Activated T-cell treated with anti-CD3 and anti-CD28 coated beads for 48 hours (primary cell): ENCODE results near the gene SYCP2.

Experiments used
- DNase-seq: peaks from one replicate; pipeline ENCODE4 v3.0.0-alpha.2; 2020; ENCODE audit warnings: low read depth

Gene SYCP2

DNA sequence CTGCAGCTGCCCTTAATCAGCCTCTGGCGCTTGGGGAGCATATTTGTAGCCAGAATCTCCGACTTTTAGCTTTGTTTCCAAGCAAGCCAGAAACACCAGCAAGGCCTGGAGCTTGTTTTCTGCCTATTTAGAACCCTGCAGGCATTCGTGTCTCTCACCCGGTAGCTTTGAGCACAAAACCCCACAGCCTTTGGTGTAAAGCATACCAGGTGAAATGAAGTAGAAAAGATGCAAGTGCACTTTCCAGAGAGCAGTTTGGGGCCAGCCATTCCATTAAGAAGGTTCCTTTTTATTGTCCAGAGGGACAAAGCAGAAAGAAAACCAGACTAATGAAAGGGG is 7.5 kb upstream of the SYCP2 start:
- DNase-seq: no peak

- peak; percentile 91 for DNase-seq
Measured at GRCh38 chr20:59940129-59940955, 6.9 kb upstream of the SYCP2 start, which contains the start of the genes FAM217B and PPP1R3D. Gene FAM217B, plus strand, starts transcription at chr20:59940389. Its CDS starts 3,555 bp downstream, at chr20:59943944. Gene PPP1R3D, minus strand, starts transcription at chr20:59940305. Its CDS starts 374 bp downstream, at chr20:59939931.

DNA sequence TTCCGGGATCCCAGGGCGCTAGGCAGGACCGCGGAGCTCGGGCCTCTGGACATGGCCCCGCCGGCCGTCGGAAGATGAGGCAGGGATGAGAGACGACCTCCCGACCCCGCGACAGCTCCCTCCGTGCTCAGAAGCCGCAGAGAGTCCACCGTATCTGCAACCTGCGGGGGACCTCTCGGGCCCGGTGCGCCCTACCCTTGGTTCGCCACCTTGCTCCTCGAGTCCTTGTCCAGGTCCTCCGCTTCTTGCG is 6.4 kb upstream of the SYCP2 start:
- no peak for DNase-seq

GRCh38 chr20:59939052-59939878 is 5.8 kb upstream of the SYCP2 start:
- DNase-seq: no peak

- no peak for DNase-seq
Measured at GRCh38 chr20:59938696-59939051, 5.2 kb upstream of the SYCP2 start.

- DNase-seq: no peak
Measured at GRCh38 chr20:59938221-59938620, 4.8 kb upstream of the SYCP2 start.

- DNase-seq: no peak
Measured at GRCh38 chr20:59937150-59937549, 3.7 kb upstream of the SYCP2 start.

- no peak for DNase-seq
Measured at GRCh38 chr20:59936409-59936808, 3.0 kb upstream of the SYCP2 start.

GRCh38 chr20:59935457-59936185 is 2.2 kb upstream of the SYCP2 start:
- DNase-seq: no peak

DNA sequence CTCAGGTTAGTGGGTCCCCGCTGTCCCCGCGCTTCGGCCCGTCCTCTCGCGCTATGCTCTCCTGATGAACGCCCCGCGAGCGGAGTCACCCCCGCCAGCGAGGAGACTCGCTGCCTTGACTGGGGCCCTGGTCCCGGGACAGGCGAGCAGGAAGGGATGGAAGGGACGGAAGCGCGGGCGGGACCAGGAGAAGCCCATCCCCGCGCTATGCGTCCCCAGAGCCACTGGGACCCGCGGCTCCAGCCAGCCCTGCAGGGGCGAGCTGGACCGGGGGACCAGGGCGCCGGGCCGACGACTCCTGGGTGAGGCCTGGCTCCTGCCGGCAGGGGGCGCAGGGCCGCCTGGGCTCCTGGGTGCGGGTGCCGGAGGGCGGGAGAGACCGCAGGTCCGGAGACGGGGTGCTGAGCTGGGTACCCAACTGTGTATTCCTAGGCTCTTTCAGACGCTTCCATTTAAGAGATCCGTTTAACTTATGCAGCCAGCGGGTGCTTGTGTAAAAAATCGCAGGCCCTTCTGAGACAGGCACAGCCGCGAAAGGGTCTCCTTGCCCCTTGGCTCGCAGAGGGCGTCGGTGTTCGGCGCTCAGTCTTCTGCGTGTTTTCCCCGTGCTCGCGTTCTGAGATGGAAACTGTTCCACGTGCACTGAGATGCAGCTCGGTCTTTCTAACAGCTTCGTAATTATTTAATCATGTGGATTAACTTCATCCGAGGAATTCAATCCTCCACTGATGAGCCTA is 580 bp upstream of the SYCP2 start:
- DNase-seq: peak; percentile 79

GRCh38 chr20:59932616-59933295 is 681 bp downstream of the SYCP2 start:
- DNase-seq: no peak

GRCh38 chr20:59931511-59932312 is 1.7 kb downstream of the SYCP2 start:
- DNase-seq: no peak

- DNase-seq: no peak
Measured at GRCh38 chr20:59925899-59926298, 7.5 kb downstream of the SYCP2 start.

- DNase-seq: no peak
Measured at GRCh38 chr20:59925359-59925758, 8.1 kb downstream of the SYCP2 start.

DNA sequence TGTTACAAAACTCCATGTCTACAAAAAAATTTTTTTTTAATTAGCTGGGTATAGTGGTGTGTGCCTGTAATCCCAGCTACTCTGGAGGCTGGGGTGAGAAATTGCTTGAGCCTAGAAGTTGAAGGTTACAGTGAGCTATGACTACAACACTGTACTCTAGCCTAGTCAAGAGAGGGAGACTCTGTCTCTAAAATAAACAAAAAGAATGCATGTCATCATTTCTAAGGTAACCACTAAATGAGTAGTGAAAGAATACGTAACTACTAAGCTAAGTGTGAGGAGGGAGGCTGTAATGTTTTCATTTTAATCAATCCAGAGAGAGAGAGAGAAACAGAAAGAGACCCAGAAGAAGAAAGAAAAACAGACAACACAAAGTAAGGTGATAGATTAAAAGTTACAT is 9.9 kb downstream of the SYCP2 start:
- no peak for DNase-seq

DNA sequence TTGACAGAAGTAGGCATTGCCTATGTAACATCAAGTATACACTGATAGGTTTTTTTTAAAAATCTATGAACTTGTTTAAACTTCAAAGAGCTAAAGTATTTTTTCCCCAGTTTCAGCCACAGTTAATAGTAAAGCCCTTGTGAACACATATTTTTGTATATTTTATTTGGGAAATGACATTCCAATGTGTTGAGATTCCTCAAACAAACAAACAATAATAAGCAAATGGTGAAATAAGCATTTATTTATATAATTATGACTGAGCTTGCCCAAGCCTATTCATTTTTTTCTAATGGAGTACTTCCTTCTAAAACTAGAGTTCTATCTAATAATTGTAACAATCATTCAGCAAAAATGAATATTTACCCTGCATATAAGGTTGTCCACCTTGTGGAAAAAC is 12.5 kb downstream of the SYCP2 start:
- no peak for DNase-seq

GRCh38 chr20:59912609-59913008 is 20.8 kb downstream of the SYCP2 start:
- DNase-seq: no peak

GRCh38 chr20:59911041-59911440 is 22.4 kb downstream of the SYCP2 start:
- DNase-seq: no peak

DNA sequence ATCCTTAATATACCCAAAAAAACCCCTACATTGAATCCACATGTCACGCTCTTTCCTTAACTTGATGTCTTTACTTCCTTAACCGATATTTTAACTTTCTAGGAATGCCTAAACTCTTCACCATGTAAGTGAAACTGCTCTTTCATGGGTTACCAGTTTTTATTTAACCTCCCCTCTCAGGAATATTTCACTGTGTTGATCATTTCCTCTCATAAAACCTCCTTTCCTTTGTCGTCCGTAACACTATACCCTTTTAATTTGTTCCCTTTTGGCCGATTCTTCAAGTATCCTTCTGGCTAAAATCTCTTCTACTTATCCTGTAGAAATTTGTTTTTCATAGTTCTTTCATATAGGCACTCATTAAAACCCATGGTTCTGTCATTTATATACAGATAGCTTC is 24.6 kb downstream of the SYCP2 start:
- DNase-seq: no peak

GRCh38 chr20:59903621-59904020 is 29.8 kb downstream of the SYCP2 start:
- DNase-seq: no peak

DNA sequence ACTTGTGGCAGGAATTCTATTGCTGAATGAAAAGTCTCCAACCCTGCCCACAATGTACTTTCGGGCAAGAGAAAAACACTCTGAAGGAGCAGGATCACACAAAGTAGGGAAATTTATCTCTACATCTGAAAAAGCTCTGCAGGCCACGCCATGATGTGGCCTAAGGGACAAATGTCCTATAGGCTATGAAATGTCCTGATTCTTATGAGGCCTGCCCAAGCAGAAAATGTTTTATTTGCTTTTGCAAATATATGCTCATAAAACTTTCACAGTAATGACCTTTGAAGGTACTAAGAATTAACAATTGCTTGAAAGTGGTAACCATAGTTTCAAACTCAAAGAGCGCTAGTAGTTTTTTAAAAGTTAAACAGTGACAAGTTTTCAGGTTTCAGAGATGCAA is 31.0 kb downstream of the SYCP2 start:
- no peak for DNase-seq
